ENCODE results near the gene ANTXRL. TPM values are rescaled to one million over a fixed set of nuclear protein-coding genes. Genes with fewer than 3 reads are reported as not detected.
"Not testable (repeated sequence)": the region's sequence is repeated elsewhere in the genome, so short reads cannot be mapped to it uniquely, and the experiment has no call there.

ANTXRL gene
- total RNA-seq, 1 experiment from 2014 or later, result not detected

DNA sequence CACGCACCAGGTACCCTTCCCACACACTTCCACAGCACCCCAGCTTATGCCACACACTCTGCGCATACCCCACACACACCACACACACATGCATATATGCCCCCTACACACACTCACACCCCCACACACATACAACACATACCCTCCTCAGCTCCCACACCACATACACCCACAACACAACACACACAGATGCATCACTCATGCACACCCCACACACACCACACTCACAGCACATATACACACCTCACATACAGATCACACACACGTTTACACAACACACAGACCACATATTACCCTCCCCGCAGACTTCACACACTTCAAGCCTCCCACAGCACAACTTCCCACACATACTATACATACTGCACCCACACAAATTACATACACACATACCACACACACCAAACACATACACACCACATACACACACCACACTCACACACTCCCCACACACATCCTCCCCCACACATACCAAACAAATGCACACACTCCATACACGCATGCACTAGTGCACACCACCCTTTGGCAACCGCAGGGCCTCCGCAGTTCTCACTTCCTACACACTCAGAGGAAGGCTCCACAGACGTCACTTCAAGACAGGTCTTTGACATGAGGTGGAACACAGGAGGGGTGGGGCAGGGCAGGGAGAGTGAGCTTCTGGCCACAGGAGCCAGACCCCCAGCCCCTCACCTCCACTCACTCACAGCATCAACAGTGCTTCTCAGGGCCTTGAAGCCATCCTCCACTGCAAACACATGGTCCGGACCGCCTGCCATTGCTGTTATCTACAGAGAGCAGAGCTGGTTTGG lies 18.5 kb upstream of the ANTXRL start:
- Mint-ChIP-seq H3K4me1 (ENCODE audit: low read depth, unreplicated experiment) (no peaks in the 10 kb centered on the region), H3K4me3 (ENCODE audit: low read depth, unreplicated experiment) (no peak overlapping the region), H3K27me3 (ENCODE audit: unreplicated experiment) (peaks cover 22% of the 10 kb centered on the region), H3K9me3 (ENCODE audit: low read depth, unreplicated experiment) (no peaks in the 10 kb centered on the region), H3K36me3 (ENCODE audit: insufficient read depth, unreplicated experiment) (no peaks in the 10 kb centered on the region), H3K27ac (ENCODE audit: unreplicated experiment) (no peak overlapping the region)
- DNase-seq, result no peak
- CTCF ChIA-PET, result interaction anchor here (1.7 kb wide), 1 partner anchor 11 kb away, joined by 3 read pairs; no protein-coding TSS in a partner anchor
- intact Hi-C loops (cut with micrococcal nuclease; ENCODE audit: unreplicated experiment), result no loop called here
- BruUV-seq (replicated peaks), result no TSS peak
- TF ChIP-seq, protein P1, sequence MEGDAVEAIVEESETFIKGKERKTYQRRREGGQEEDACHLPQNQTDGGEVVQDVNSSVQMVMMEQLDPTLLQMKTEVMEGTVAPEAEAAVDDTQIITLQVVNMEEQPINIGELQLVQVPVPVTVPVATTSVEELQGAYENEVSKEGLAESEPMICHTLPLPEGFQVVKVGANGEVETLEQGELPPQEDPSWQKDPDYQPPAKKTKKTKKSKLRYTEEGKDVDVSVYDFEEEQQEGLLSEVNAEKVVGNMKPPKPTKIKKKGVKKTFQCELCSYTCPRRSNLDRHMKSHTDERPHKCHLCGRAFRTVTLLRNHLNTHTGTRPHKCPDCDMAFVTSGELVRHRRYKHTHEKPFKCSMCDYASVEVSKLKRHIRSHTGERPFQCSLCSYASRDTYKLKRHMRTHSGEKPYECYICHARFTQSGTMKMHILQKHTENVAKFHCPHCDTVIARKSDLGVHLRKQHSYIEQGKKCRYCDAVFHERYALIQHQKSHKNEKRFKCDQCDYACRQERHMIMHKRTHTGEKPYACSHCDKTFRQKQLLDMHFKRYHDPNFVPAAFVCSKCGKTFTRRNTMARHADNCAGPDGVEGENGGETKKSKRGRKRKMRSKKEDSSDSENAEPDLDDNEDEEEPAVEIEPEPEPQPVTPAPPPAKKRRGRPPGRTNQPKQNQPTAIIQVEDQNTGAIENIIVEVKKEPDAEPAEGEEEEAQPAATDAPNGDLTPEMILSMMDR (IDR thresholded peaks at IDR 0.05; ENCODE audit: unreplicated experiment), result no peak

GRCh38 chr10:46269554-46270053 lies 17.2 kb upstream of the ANTXRL start:
- DNase-seq; H3K36me3 Mint-ChIP-seq (ENCODE audit: insufficient read depth, unreplicated experiment); H3K27ac Mint-ChIP-seq (ENCODE audit: unreplicated experiment); BruUV-seq (replicated peaks); intact Hi-C loops (cut with micrococcal nuclease; ENCODE audit: unreplicated experiment); H3K9me3 Mint-ChIP-seq (ENCODE audit: low read depth, unreplicated experiment); H3K4me3 Mint-ChIP-seq (ENCODE audit: low read depth, unreplicated experiment); H3K4me1 Mint-ChIP-seq (ENCODE audit: low read depth, unreplicated experiment): not testable (repeated sequence)
- peaks cover 32% of the 10 kb centered on the region for H3K27me3 Mint-ChIP-seq (ENCODE audit: unreplicated experiment)
- CTCF ChIA-PET, result interaction anchor here (1.7 kb wide), 1 partner anchor 12 kb away, joined by 3 read pairs; no protein-coding TSS in a partner anchor

GRCh38 chr10:46270086-46270811 lies 16.5 kb upstream of the ANTXRL start:
- Mint-ChIP-seq H3K27me3 (ENCODE audit: unreplicated experiment) (peaks cover 38% of the 10 kb centered on the region), H3K36me3 (ENCODE audit: insufficient read depth, unreplicated experiment) (no peaks in the 10 kb centered on the region), H3K4me3 (ENCODE audit: low read depth, unreplicated experiment) (no peak overlapping the region), H3K27ac (ENCODE audit: unreplicated experiment) (no peak overlapping the region), H3K9me3 (ENCODE audit: low read depth, unreplicated experiment) (no peaks in the 10 kb centered on the region), H3K4me1 (ENCODE audit: low read depth, unreplicated experiment) (no peaks in the 10 kb centered on the region)
- intact Hi-C loops (cut with micrococcal nuclease; ENCODE audit: unreplicated experiment), result no loop called here
- no TSS peak for BruUV-seq (replicated peaks)
- CTCF ChIA-PET, result interaction anchor here (1.2 to 1.4 kb wide), 2 partner anchors 10 to 31 kb away, joined by 3 read pairs; no protein-coding TSS in a partner anchor
- no peak for DNase-seq
- TF ChIP-seq, protein P1 (IDR thresholded peaks at IDR 0.05; ENCODE audit: unreplicated experiment), result no peak

GRCh38 chr10:46270963-46271530 lies 15.8 kb upstream of the ANTXRL start:
- H3K27ac Mint-ChIP-seq (ENCODE audit: unreplicated experiment); DNase-seq; H3K9me3 Mint-ChIP-seq (ENCODE audit: low read depth, unreplicated experiment); H3K36me3 Mint-ChIP-seq (ENCODE audit: insufficient read depth, unreplicated experiment); H3K4me1 Mint-ChIP-seq (ENCODE audit: low read depth, unreplicated experiment); BruUV-seq (replicated peaks); H3K4me3 Mint-ChIP-seq (ENCODE audit: low read depth, unreplicated experiment); intact Hi-C loops (cut with micrococcal nuclease; ENCODE audit: unreplicated experiment): not testable (repeated sequence)
- CTCF ChIA-PET, result interaction anchor here (1.2 to 1.4 kb wide), 2 partner anchors 11 to 32 kb away, joined by 3 read pairs; no protein-coding TSS in a partner anchor
- peaks cover 46% of the 10 kb centered on the region for H3K27me3 Mint-ChIP-seq (ENCODE audit: unreplicated experiment)

- peaks cover 55% of the 10 kb centered on the region for H3K27me3 Mint-ChIP-seq (ENCODE audit: unreplicated experiment)
- intact Hi-C loops (cut with micrococcal nuclease; ENCODE audit: unreplicated experiment); H3K36me3 Mint-ChIP-seq (ENCODE audit: insufficient read depth, unreplicated experiment); H3K4me3 Mint-ChIP-seq (ENCODE audit: low read depth, unreplicated experiment); BruUV-seq (replicated peaks); CTCF ChIA-PET; DNase-seq; H3K4me1 Mint-ChIP-seq (ENCODE audit: low read depth, unreplicated experiment); H3K27ac Mint-ChIP-seq (ENCODE audit: unreplicated experiment); H3K9me3 Mint-ChIP-seq (ENCODE audit: low read depth, unreplicated experiment): not testable (repeated sequence)
These were observed 14.8 kb upstream of the ANTXRL start for GRCh38 chr10:46271795-46272499.
